Left hindlimb (tissue), 1 donor: ENCODE results near the gene ETF1.

ENCODE experiments used
- DNase-seq: peaks from one replicate; pipeline ENCODE4 v3.0.0-alpha.2; 2018

ETF1 gene

DNA sequence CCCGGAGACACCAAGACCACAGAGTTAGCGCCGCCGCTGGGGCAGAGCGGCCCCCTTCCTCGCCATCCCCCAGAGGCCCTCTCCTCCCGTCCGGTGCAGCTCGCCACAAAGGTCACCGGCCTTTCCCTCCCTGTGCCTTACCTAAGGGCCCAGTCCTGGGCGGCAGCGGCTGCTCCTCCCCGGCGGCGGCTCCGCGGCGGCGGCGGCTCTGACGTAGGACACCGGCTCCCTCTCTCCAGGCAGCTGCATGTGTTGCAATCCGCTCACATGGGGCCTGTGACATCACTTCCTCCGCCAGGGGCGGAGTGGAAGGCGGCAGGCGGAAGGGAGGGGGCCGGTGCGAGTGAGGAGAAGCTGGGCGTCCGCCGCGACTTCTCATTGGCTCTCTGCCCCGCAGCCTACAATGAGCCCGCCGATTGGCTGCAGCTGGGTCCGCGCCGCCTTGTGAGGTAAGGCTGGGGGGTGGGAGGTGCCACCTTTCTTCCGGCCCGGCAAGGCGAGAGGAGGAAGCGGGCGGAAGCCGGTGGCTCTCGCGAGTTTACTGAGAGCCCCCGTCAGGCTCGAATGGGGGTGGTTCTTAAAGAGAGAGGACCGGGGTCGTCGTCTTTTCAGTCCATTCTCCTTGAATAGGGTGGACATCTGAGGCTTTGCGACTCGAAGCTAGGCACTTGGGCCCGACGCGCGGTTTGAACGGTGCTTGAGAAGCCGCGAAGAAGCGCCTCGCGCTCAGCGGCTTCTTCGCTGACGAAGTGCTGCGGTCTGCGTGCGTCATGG is at the start of gene ETF1:
TSS of gene ETF1 (minus strand) at position 281 of the 774 bp plus-strand sequence. CDS start 318 bp downstream, outside the sequence.
- DNase-seq = peak; percentile 100

- no peak for DNase-seq
These were observed 45.2 kb upstream of the ETF1 start for GRCh38 chr5:138588013-138588788.

DNA sequence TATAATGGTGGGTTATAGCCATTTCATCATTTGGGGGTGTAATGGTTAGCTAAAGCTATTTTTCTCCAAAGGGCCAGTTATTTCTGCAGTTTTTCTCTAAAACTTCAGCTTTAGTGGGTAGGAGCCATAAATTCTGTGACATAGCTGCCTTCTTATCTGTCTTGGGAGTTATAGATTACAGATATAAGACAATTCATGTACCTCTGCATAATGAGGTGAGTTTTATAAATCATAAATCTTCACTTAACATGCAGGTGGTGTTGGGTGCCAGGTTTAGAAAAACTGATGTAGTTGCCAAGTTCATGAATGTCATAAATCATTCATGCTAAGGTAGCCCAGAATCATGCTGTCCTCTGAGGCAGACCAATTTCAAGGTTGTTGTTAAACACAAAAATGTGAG is 42.1 kb upstream of the ETF1 start:
- no peak for DNase-seq

DNA sequence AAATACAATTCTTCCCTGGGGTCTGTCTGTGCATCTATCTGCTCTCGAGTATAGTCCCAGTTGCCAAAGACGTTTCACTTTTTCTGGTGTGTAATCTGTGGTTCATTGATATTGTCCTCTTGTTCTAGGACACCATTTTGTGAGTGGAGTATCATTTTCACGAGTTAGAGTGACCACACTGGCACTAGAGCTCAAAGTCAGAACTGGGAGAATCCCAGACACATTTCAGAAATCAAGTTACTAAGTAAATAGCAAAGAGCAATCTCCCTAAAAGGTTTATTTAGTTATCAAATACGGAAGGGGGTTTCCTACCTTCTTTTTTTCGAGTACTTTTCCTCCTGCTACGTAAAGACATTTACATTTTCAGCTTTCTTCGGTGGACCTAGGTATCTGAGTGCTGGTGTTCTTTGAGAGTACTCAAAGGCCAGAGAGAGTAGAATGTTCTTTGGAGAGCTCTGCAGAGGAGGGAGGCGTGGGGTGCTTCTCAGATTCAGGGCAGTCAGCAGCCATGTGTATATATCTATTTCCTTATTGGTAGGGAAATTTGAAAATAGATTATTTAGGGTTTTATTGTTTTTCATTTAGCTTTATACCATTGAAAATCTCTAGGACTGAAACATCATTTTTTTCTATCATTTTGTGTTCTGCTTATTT is 41.1 kb upstream of the ETF1 start:
- DNase-seq = no peak

GRCh38 chr5:138582959-138583358 is 39.9 kb upstream of the ETF1 start:
- DNase-seq = no peak

DNA sequence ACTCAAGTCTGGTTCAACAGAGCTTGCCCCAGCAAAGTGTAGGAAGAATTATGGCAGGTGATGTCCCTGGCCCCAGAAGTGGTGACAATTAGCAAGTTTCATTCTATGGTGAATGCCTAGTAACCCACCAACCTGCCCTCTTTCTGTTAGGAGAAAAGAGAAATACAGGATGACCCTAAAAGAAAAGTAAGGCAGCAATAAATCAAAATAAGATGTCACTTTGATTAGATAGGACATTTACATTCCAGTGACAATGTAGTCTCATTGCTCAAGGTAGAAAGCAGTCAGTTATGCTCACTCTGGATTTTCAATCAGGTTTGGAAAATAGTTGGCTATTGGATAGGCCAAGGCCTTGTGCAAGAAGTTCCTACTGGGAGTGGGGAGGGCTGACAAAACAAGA is 37.7 kb upstream of the ETF1 start:
- DNase-seq = no peak

DNA sequence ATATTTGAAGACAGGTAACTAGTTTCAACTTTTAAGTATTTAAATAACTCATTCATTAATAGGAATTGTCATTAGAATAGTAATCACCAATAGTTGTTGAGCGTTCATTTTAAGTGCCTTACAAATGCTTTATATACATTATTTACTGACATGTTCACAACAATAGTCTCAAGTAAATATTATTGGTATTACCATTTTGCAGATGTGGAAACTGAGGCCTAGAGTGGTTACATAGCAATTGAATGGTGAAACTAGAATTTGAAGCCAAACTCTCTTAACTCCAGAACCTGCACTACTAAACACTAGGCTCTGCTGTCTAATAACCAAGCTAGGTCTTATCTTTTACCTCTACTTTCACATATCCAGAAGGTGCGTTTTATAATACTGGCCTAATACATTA is 37.0 kb upstream of the ETF1 start:
- no peak for DNase-seq

GRCh38 chr5:138579517-138579863 is 36.5 kb upstream of the ETF1 start:
- no peak for DNase-seq

GRCh38 chr5:138577452-138577851 is 34.4 kb upstream of the ETF1 start:
- DNase-seq = no peak

DNA sequence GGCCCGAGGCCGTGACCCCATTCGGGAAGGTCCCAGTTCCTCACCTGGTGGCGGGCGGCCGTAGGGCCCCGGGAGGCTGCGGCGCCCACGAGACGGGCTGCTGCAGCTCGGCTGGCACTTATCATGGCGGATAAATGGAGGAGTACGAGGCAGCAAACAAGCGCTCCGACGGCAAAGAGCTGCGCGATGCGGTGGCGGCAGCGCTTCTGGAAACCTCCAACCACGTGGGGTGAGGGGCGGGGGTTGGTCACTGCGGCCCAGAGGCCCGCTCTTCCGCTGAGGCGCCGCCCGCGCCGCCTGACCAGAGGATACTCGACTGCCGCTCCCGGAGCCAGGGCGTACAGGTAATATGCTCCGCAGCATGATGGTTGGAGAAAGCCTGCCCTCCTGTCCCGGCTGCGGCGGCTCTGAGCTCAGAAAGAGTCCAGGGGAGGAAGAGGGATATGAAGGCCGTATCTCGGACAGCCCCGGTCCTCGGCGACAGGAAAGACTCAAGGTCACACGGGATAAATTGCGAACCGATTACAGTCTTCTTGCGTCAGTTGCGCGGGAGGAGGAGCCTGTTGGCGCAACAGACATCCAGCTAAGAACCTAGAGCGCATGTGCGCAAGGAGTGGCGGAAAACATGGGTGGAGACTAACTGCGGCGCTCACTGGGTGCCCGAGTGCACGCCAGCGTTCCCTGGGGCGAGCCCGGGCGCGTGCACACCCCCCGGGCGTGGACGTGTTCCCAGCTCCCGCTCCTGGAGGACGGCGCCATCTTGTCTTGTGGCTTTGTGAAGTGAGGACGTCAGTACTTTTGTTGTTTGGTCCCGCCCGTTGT is 32.4 kb upstream of the ETF1 start, which contains the start of gene HSPA9:
TSS of gene HSPA9 (minus strand) at position 208 of the 822 bp plus-strand sequence. CDS start at position 125, 83 bp downstream.
- DNase-seq = peak; percentile 99

- no peak for DNase-seq
These were observed 31.7 kb upstream of the ETF1 start for GRCh38 chr5:138574744-138575193.

GRCh38 chr5:138573949-138574670 is 31.1 kb upstream of the ETF1 start:
- DNase-seq = no peak

DNA sequence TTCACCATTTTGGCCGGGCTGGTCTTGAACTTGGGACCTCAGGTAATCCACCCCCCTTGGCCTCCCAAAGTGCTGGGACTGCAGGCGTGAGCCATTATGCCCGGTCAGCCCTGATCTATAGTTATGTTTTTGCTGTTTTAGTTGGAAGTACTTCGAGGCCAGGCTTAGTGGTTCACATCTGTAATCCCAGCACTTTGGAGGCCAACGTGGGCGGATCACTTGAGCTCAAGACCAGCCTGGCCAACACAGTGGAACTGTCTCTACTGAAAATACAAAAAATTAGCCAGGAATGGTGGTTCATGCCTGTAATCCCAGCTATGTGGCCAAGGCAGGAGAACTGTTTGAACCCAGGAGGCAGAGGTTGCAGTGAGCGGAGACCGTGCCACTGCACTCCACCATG is 30.2 kb upstream of the ETF1 start:
- no peak for DNase-seq

DNA sequence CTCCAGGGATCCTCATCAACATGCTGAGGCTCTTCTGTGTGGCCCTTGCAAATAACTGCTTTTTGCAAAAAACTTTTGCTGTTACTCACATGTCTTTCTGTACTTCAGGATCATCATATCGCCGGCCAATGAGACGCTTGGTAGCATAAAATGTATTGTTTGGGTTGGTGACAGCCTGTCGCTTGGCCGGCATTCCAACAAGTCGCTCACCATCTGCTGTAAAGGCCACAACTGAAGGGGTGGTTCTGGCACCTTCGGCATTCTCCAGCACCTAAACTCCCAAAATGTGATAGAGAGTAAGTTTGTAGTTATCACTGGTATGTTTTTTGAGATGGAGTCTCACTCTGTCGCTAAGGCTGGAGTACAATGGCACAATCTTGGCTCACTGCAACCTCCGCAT is 27.8 kb upstream of the ETF1 start:
- DNase-seq = no peak

- no peak for DNase-seq
These were observed 26.7 kb upstream of the ETF1 start for GRCh38 chr5:138569782-138570181.

DNA sequence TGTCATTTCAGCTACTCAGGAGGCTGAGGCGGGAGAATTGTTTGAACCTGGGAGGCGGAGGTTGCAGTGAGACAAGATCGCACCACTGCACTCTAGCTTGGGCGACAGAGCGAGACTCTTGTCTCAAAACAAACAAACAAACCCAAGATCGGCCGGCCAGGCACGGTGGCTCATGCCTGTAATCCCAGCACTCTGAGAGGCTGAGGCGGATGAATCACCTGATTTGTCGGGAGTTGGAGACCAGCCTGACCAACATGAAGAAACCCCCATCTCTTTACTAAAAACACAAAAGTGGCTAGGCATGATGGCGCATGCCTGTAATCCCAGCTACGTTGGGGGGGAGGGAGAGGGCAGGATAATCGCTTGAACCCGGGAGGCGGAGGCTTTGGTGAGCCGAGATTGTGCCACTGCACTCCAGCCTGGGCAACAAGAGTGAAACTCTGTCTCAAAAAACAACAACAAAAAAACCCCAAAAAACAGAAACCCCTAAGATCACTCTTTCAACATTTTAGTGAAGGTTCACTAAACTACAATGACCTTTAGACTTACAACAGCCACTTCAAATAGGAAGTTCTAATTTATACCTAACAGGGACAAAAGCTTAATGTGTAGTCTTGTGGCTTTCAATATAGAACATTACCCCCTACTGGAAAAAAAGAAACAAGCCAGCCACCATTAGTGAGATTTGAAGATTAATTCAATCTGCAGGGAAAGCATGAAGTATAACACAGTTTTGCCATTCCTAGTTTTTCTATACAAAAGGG is 25.2 kb upstream of the ETF1 start:
- no peak for DNase-seq

DNA sequence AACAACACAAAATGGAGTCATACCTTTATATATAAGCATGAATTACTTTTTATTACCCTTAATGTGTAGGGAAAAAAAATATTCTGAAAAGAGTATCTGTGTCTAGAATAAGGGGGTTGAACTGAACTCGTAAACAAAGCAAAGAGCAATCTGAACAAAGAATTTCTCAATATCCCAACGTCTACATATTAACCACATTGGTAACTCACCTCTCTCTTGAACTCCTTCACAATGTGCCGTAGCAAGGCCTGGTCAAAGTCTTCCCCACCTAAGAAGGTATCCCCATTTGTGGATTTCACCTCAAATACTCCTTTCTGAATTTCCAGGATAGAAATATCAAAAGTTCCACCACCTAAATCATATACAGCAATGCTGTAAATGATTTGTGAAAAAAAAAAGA is 23.8 kb upstream of the ETF1 start:
- no peak for DNase-seq

GRCh38 chr5:138565100-138565821 is 22.2 kb upstream of the ETF1 start:
- no peak for DNase-seq

DNA sequence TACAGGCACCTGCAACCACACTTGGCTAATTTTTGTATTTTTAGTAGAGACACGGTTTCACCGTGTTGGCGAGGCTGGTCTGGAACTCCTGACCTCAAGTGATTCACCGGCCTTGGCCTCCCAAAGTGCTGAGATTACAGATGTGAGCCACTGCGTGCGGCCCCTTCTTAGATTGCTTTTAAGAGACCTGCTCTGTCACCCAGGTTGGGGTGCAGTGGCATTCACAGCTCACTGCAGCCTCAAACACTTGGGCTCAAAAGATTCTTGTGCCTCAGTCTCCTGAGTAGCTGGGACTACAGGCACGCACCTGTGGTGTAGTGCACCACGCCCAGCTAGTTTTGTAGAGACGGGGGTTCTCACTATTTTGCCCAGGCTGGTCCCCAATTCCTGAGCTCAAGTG is 21.2 kb upstream of the ETF1 start:
- DNase-seq = no peak

DNA sequence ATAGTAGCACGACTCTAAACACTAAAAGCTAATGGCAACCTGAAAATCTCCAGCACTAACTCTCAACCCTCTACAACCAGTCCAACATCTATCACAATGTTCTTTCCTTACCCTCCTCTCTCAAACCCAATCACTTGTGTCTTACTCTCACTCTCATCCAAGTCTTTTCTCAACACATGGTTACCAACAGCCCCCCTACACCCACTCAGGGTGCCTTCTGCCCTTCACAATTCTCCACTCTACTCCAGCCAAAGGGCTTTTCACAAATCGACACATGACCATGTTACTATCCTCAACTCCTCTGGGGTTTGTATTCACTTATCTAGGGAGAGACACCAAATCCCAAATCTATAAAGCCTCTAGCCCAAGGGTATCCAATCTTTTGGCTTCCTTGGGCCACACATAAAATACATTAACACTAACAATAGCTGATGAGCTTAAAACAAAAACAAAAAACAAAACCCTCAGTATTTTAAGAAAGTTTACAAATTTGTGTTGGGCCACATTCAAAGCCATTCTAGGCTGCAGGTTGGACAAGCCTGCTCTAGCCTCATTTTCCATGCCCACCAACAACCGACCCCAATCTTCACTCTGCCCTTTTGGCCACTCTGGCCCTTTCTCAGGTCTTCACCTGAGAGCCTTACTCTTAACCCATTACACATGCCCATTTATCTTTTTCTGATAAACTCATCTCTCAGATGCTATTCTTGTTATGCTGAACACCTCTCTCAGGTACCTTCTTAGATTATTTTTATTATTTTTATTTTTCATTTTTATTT is 20.5 kb upstream of the ETF1 start:
- DNase-seq = no peak
